PC-9 (cell line): Measurements from ENCODE around the gene TBL2.
"Not testable (repeated sequence)": the region's sequence is repeated elsewhere in the genome, so short reads cannot be mapped to it uniquely, and the experiment has no call there.

Experiments
- EZH2 ChIP-seq: fragments of 200-600 bp; sonication (generic); IDR thresholded peaks from 2 replicates; pipeline ENCODE4 v1.8.0; 2017; ENCODE audit warnings: antibody characterized with exemption, low read depth
- TF ChIP-seq, protein P1 (sequence below): fragments of 200-600 bp; sonication (generic); conservative IDR thresholded peaks from 2 replicates; pipeline ENCODE4 v1.6.1; 2017; ENCODE audit warnings: mixed run types, antibody characterized with exemption, mild to moderate bottlenecking, moderate library complexity

DNA sequence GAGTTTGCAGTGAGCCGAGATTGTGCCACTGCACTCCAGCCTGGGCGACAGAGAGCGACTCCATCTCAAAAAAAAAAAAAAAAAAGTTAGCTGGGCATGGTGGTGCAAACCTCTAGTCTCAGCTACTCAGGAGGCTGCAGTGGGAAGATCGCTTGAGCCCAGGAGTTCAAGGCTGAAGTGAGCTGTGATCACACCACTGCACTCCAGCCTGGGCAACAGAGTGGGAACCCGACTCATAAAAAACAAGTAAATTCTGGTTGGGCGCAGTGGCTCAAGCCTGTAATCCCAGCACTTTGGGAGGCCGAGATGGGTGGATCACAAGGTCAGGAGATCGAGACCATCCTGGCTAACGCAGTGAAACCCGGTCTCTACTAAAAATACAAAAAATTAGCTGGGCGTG lies 41.0 kb upstream of the TBL2 start:
- TF ChIP-seq, protein P1, sequence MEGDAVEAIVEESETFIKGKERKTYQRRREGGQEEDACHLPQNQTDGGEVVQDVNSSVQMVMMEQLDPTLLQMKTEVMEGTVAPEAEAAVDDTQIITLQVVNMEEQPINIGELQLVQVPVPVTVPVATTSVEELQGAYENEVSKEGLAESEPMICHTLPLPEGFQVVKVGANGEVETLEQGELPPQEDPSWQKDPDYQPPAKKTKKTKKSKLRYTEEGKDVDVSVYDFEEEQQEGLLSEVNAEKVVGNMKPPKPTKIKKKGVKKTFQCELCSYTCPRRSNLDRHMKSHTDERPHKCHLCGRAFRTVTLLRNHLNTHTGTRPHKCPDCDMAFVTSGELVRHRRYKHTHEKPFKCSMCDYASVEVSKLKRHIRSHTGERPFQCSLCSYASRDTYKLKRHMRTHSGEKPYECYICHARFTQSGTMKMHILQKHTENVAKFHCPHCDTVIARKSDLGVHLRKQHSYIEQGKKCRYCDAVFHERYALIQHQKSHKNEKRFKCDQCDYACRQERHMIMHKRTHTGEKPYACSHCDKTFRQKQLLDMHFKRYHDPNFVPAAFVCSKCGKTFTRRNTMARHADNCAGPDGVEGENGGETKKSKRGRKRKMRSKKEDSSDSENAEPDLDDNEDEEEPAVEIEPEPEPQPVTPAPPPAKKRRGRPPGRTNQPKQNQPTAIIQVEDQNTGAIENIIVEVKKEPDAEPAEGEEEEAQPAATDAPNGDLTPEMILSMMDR: not testable (repeated sequence)
- not testable (repeated sequence) for TF ChIP-seq EZH2
